ENCODE data around the gene HOXA7.

The HOXA7 gene

GRCh38 chr7:27170426-27171324 lies 14.2 kb upstream of the HOXA7 start:
- DNase-seq, result no peak

DNA sequence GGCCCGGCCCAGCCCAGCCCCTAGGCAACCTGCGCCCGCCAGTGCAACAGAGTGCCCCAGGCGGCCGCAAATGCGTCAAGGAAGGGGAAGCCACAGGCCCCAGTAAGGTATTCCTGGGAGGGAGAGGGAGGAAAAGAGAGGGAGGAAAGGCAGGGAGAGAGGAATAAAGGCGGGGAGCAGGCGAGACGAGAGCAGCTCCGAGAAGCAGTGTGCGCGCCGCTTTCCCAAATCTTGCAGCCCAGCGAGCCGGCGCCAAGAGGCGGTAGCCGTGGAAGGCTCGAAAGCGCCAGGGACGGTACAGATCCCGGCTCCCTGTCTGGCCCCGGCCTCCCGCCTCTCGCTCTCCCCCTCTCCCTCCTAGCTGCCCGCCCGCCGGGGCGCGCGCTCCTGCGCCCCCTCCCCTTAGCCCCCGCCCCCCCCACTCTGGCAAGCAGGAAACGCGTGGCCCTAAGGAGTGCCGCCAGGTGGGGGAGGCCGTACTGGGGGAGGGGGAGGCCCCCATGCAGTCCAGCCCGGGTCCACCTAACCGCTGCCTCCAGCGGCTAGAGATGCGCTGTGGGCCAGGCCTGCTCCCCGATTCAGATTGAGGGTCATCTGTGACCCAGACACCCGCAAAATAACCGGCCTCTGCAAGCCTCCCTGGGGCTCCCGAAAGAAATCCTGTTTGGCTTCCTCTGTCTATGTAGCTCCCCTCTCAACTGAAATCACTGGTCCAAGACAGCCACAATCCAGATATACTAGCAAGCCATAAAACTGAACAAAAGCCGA lies 13.4 kb upstream of the HOXA7 start:
- no peak for DNase-seq

- no peak for DNase-seq
These were observed 11.9 kb upstream of the HOXA7 start for GRCh38 chr7:27168265-27168947.

DNA sequence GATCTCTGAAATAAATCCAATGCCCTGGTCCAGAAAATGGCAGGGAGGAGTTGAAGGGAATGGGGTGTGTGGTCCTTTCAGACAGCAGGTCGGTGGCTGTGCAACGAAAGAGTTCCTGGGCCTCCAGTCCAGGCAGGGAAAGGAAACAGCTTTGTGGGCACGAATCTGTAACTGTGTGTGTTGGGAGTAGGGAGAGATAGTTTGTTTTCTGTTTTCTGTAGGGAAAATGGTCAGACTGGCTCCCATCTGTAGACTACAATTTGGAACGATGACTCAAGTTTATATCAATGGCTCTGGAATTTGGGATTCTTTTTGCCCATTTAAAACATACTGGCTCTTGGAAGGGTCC lies 11.4 kb upstream of the HOXA7 start:
- DNase-seq, result no peak

GRCh38 chr7:27166531-27167505 lies 10.3 kb upstream of the HOXA7 start:
- no peak for DNase-seq

DNA sequence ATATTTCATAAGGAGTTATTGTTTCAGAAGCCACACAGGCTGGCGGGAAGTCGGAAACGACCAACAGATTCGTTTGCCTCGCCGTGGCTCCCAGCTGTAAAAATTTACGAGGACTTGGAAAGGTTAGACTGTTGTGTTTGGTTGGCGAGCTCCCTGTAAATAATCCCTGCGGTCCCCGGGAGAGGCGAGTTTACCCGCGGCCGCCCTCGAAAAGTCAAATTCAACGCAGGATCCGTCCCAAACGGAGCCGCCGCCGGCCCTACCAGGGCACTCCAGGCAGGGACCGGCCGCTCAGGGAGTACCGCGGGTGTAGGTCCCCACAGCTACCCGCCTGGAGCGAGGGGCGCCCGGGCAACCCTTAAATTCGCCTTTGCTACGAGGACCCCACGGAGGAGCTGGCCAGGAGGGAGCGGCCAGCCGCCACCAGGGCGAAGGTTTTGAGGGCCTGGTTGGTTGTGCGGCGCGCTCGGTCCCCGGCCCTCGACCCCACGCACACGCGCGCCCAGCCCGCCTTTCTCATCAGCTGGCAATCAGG lies 9.6 kb upstream of the HOXA7 start:
- no peak for DNase-seq

GRCh38 chr7:27165089-27165995 lies 8.9 kb upstream of the HOXA7 start, which contains the start of gene HOXA9:
Gene HOXA9, minus strand, starts transcription at chr7:27165537. Its CDS starts 80 bp downstream, at chr7:27165457.
- peak in 1 of 2 donors; percentile 68 for DNase-seq

GRCh38 chr7:27164367-27165088 lies 8.1 kb upstream of the HOXA7 start:
- no peak for DNase-seq

DNA sequence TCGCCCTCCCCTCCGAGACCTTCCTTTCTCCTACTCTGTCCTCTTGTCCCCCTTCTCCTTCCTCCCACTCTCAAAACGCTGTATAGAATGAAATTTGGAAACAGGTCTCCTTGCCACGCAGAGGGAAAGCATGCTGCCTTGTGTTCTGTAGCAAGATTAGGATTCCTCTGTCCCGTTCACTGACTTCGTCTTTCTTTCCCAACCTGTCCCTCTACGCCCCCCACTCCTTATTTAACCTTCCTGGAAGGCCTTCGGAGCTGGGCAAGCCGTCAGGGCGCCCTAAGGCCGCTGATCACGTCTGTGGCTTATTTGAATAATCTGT lies 7.5 kb upstream of the HOXA7 start:
- DNase-seq, result no peak

GRCh38 chr7:27163288-27164044 lies 7.0 kb upstream of the HOXA7 start:
- DNase-seq, result no peak

- no peak for DNase-seq
These were observed 6.2 kb upstream of the HOXA7 start for GRCh38 chr7:27162561-27163287.

DNA sequence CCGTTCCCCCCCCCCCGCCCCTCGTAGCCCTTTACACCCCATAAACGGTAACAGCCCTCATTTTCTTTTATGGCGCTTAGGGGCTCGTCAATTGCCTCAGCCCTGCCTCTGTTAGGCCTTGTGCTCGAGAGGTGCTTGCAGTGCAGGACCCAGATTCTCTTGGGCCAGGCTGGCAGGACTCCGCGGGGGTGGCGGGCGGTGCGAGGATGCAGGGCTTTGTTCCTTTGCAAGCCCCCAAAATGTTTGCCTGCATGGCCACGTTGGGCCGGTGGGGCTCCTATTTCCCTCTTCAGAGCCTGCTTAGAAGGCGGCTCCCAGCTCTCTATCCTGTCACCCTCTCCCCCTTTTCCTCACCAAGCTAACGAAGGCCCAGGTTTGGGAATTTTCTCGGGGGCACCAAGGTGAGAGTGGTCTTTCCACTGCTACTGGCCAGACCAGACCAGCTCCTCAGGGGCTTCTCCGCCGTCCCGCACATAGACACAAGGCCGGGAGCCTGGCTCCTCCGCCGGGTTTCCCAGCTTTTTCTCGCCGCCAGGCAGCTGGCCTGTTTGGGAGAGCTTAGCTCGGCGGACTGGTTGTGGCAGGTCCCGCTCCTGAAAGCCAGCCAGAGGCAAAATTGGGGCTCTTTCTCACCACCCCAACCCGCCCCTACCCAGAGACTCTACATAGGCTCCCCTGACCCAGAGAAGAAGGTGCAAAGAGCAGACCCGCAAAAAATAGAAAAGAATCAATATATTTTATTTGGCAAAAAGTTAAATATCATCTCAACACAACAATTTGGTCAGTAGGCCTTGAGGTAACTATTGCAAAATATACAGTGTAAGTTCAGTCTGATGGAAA lies 5.5 kb upstream of the HOXA7 start:
- no peak for DNase-seq

DNA sequence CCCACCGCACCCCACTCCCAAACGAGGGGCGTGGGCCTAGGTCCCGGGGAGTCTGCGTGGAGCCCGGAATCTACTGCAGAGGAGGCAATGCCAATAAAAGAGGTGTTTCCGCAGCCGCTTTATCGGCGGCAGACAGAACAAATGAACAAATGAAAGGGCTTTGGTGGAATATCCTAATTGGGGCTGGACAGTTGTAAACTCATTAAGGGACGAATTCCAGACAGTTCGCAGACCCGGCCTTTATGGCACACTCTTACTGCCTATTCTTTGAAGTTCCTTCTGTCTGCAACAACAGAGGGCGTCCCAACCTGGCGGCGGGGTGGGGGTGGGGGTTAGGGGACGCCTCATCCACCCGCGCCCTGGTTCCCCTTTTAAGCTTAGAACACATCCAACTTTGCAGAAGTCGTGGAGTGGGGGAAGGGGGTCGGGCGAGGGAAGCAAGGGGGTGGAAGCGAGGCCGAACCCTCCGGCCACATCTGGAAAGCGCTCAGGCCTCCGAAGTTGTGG lies 4.8 kb upstream of the HOXA7 start:
- no peak for DNase-seq

- DNase-seq, result peak; percentile 83 to 86
These were observed 4.2 kb upstream of the HOXA7 start for GRCh38 chr7:27160546-27161213.

GRCh38 chr7:27160145-27160545 lies 3.7 kb upstream of the HOXA7 start:
- DNase-seq, result no peak

GRCh38 chr7:27159266-27160144 lies 3.0 kb upstream of the HOXA7 start:
- no peak for DNase-seq
